HepG2 (cell line): ENCODE measurements around the gene GABRB1.

Experiments
- CHD2 ChIP-seq: IDR thresholded peaks from 2 replicates; pipeline ENCODE4 v1.6.1; 2011; ENCODE audit warnings: low read depth, low read length, improper control_type of control experiment
- CTCF ChIP-seq: sonication (generic); formaldehyde crosslinking; IDR thresholded peaks from 2 replicates; pipeline ENCODE4 v1.5.0; 2020; ENCODE audit warnings: mild to moderate bottlenecking, missing genetic modification reagents, moderate library complexity
- DPF2 ChIP-seq: sonication (generic); formaldehyde crosslinking; IDR thresholded peaks from 2 replicates; pipeline ENCODE4 v1.4.0; 2020; ENCODE audit warnings: mild to moderate bottlenecking, low read depth, missing genetic modification reagents, borderline replicate concordance
- ERF ChIP-seq: IDR thresholded peaks from 2 replicates; pipeline ENCODE4 v1.6.1; 2018; ENCODE audit warnings: missing biosample characterization, missing genetic modification reagents
- GABPA ChIP-seq, 2 experiments: IDR thresholded peaks; 2 replicates each; pipeline ENCODE4 v1.6.1; 2011 to 2016; ENCODE audit warnings: low read depth in 2 of 2, low read length in 1 of 2, missing biosample characterization in 1 of 2, missing genetic modification characterization in 1 of 2
- JUND ChIP-seq: sonication (generic); formaldehyde crosslinking; IDR thresholded peaks from 2 replicates; pipeline ENCODE4 v1.8.0; 2022; ENCODE audit warnings: mild to moderate bottlenecking, missing genetic modification reagents
- SP1 ChIP-seq, 2 experiments: fragments of 450-650 bp in 1 of 2; sonication (generic) in 1 of 2; formaldehyde crosslinking in 1 of 2; IDR thresholded peaks; 2 replicates each; pipeline versions ENCODE4 v1.4.0 to v1.6.1; 2016 to 2020; ENCODE audit warnings: missing genetic modification reagents in 1 of 2
- TAF15 ChIP-seq: fragments of 200-400 bp; formaldehyde crosslinking; IDR thresholded peaks from one replicate; pipeline ENCODE4 v1.6.1; 2018; ENCODE audit warnings: mild to moderate bottlenecking, low read depth, low read length; ENCODE audit not compliant: poor library complexity, severe bottlenecking
- ZNF607 ChIP-seq: sonication (generic); formaldehyde crosslinking; IDR thresholded peaks from 2 replicates; pipeline ENCODE4 v1.5.1; 2020; ENCODE audit warnings: missing genetic modification reagents, mild to moderate bottlenecking, borderline replicate concordance

- TF ChIP-seq SP1 (IDR thresholded peaks at IDR 0.05) (no peak), SP1 (CRISPR knock-in tag; IDR thresholded peaks at IDR 0.05) (no peak), CTCF (CRISPR knock-in tag) (no peak), ZNF607 (no peak), TAF15 (no peak), ERF (CRISPR knock-in tag) (no peak), JUND (no peak), DPF2 (CRISPR knock-in tag) (no peak), CHD2 (no peak), GABPA (IDR thresholded peaks at IDR 0.05; ENCODE audit: low read depth, low read length) (no peak), GABPA (CRISPR knock-in tag; IDR thresholded peaks at IDR 0.05; ENCODE audit: low read depth) (no peak)
Measured at GRCh38 chr4:47239649-47240048, 208.3 kb downstream of the GABRB1 start.
